Spinal cord (tissue), 10 donors: ENCODE measurements around the gene GAL3ST3. TPM values are rescaled to one million over a fixed set of nuclear protein-coding genes. Genes with fewer than 3 reads are reported as not detected.

Experiments used
- DNase-seq, 6 donors: peaks; one replicate each; pipeline versions ENCODE4 v3.0.0 to v3.0.0-alpha.2; 2013 to 2015; ENCODE audit warnings: low spot score in 6 of 6, low read depth in 4 of 6
- H3K27ac ChIP-seq: one replicate; pipeline ENCODE4 v1.5.1; 2013; ENCODE audit warnings: low read depth, low read length, control low read depth
- H3K27me3 ChIP-seq: one replicate; pipeline ENCODE4 v1.6.1; 2013; ENCODE audit warnings: low read length; ENCODE audit not compliant: control insufficient read depth, insufficient read depth
- H3K36me3 ChIP-seq: one replicate; pipeline ENCODE4 v1.6.1; 2013; ENCODE audit warnings: low read length; ENCODE audit not compliant: control insufficient read depth, insufficient read depth
- H3K4me1 ChIP-seq: one replicate; pipeline ENCODE4 v1.6.1; 2013; ENCODE audit warnings: low read length; ENCODE audit not compliant: control insufficient read depth, insufficient read depth
- H3K4me3 ChIP-seq: one replicate; pipeline ENCODE4 v1.5.1; 2013; ENCODE audit warnings: low read depth, low read length, control low read depth
- H3K9me3 ChIP-seq: one replicate; pipeline ENCODE4 v1.6.1; 2013; ENCODE audit warnings: low read length; ENCODE audit not compliant: control insufficient read depth, insufficient read depth
- WGBS: methylation state at CpG from one replicate; pipeline ENCODE4 v1.1.5; 2013; ENCODE audit warnings: missing lambda C conversion rate; ENCODE audit not compliant: insufficient coverage; 5-methylcytosine and 5-hydroxymethylcytosine counted together
- polyA plus RNA-seq, 2 donors: library from polyadenylated mRNA; unstranded; fragments of 120-200 nt; gene quantifications; one replicate each; pipeline ENCODE4 v1.2.1, GENCODE V29; 2013; ENCODE audit not compliant: insufficient read length in 2 of 2
- total RNA-seq, 2 donors: library from RNA; depleted of rRNA in 1 of 2; stranded (reverse); fragments of 120-200 nt in 1 of 2; fragments of >200 nt in 1 of 2; gene quantifications; one replicate each; pipeline versions ENCODE4 v1.2.3 to v1.2.4, GENCODE V29; 2013 to 2014
- donor health status: healthy.

Gene GAL3ST3
- total and polyA plus RNA-seq, 4 donors, result 4.5 to 19.0 (median 12.2) TPM

DNA sequence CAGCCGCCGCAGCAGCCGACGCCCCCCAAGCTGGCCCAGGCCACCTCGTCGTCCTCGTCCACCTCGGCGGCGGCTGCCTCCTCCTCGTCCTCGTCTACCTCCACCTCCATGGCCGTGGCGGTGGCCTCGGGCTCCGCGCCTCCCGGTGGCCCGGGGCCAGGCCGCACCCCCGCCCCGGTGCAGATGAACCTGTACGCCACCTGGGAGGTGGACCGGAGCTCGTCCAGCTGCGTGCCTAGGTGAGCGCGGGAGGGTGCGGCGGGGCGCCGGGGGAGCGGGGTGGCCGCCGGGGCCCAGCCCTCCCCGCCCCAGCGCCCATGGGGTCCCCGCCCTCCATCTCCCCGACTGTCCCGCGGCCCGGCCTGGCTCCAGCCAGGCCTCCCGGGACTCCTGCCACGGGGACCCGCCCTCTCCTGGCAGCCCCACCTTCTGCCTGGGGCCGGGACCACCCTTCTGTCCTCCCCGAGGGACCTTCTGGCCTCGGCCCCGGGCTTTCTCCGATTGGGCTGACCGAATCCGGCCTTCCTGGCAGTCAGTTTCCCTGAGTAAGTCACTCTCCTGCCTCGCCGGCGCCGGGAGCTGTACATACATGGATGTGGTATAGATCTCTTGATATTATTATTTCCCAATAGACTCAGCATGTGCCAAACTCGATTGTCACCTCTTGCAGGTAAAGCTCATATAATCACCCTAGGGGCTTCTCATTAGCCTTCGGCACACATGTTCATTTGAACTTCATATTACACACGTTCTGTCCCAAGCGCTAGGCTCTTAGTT is 21.8 kb upstream of the GAL3ST3 start:
- H3K27ac ChIP-seq, result peak overlapping the region; percentile 47
- peak in 2 of 6 donors; percentile 35 to 48 for DNase-seq
- under 1% methylated on average over 54 of the region's 60 CpGs for whole genome bisulfite sequencing
- H3K27me3 ChIP-seq, result no peaks in the 10 kb centered on the region
- H3K9me3 ChIP-seq, result no peaks in the 10 kb centered on the region
- peak overlapping the region; percentile 65 for H3K4me3 ChIP-seq
- peaks cover 43% of the 10 kb centered on the region for H3K36me3 ChIP-seq
- peaks cover 25% of the 10 kb centered on the region for H3K4me1 ChIP-seq

- DNase-seq, result peak in 5 of 6 donors; percentile 51 to 91 (median 71)
- Histone ChIP-seq H3K27me3 (no peaks in the 10 kb centered on the region), H3K4me3 (peak within 1 kb of the TSS; percentile 65), H3K9me3 (no peaks in the 10 kb centered on the region), H3K36me3 (peaks cover 41% of the 10 kb centered on the region), H3K4me1 (peaks cover 25% of the 10 kb centered on the region), H3K27ac (peak within 1 kb of the TSS; percentile 83)
- WGBS, result under 1% methylated on average over 120 of the region's 120 CpGs
Measured at GRCh38 chr11:66069715-66070603, 21.0 kb upstream of the GAL3ST3 start, which contains the start of gene PACS1. Gene PACS1, plus strand, starts transcription at chr11:66070272. Its CDS starts 215 bp downstream, at chr11:66070487.

DNA sequence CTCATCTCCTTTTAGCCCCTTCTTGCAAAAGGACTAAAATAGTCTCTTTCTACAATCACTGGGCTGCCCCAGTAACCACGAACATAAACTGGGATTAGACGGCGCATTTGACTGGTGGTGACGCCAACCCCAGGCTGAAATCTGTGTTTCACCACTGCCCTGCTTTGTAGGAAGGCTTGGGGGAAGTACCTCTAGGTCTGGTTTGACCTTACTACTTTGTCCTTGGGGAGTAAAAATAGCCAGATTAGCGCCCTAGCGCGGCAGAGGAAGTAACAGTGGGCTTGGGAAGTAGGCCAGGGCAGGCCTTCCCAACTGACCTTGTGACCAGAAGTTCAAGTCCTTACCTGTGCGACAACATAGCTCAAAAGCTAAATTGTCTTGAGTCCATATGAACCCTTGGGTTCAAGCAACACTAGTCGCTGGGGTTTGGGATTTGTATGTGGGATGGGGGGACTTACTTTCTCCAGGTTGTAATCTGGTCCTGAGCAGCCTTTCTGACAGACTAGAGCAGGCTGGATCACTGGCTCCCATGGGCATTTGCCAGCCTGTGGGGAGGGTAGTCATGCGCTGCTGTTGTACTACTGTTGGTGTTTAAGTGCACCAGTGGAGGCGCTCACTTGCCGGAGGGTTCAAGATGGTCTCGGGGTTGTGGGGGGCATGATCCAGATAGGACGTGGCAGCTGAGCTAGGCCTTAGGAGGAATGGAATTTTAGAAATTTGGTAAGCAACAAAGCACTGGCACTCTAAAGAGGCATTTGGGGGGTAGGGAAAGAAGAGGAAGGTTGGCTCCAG is 20.2 kb upstream of the GAL3ST3 start:
- Histone ChIP-seq H3K4me1 (peaks cover 25% of the 10 kb centered on the region), H3K36me3 (peaks cover 38% of the 10 kb centered on the region), H3K4me3 (peak overlapping the region; percentile 45), H3K9me3 (no peaks in the 10 kb centered on the region), H3K27ac (peak overlapping the region; percentile 83), H3K27me3 (no peaks in the 10 kb centered on the region)
- DNase-seq, result peak in 2 of 6 donors; percentile 63 to 68
- WGBS, result 71% methylated on average over 14 of the region's 14 CpGs

DNA sequence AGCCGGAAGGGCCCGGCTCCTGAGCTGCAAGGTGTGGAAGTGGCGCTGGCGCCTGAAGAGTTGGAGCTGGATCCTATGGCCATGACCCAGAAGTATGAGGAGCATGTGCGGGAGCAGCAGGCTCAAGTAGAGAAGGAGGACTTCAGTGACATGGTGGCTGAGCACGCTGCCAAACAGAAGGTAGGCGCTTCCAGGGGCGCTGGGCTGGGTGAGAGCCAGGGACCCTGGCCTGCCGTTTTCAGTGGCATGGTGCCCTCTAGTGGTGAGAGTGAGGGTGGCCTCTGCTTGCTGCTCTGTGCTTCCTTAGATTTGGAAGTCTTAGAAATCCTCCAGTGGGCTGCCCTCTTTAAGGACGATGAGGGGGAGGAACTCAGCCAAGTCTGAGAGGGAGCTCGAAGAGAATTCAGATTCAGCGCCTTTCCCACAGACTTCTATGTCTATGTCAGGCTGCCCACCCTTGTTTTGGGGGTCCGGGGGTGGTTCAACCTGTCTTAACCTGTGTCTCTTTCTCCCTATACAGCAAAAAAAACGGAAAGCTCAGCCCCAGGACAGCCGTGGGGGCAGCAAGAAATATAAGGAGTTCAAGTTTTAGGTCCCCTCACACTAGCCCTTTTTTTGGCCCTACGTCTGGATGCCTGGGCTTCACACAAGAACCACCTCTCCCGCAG is 19.3 kb upstream of the GAL3ST3 start:
- 52% methylated on average over 11 of the region's 17 CpGs for WGBS

DNA sequence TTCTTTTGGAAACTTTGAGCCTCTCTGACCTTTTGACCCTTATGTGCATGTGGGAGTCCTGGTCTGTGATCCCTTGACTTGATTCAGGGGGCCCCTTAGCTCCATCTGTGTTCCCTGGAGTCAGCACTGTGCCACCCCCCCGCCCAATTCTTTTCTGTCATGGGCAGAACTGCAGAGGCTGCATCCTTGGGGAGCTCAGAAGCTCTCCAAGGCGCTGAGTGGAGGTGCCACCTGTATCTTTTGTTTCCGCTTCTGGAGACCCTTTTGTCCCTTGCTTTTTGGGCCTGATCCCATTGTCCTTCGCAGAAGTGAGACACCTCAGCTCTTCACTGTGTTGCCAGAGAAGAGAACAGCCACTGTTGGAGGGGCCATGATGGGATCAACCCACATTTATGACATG is 18.7 kb upstream of the GAL3ST3 start:
- Histone ChIP-seq H3K36me3 (peaks cover 49% of the 10 kb centered on the region), H3K4me1 (peaks cover 25% of the 10 kb centered on the region), H3K27ac (no peak overlapping the region), H3K4me3 (no peak overlapping the region), H3K27me3 (no peaks in the 10 kb centered on the region), H3K9me3 (no peaks in the 10 kb centered on the region)
- WGBS, result 67% methylated on average over 4 of the region's 4 CpGs
- DNase-seq, result no peak

More for the DNA sequence above, 19.3 kb upstream of the GAL3ST3 start:
- H3K4me1 ChIP-seq, result peaks cover 25% of the 10 kb centered on the region
- H3K27ac ChIP-seq, result peak overlapping the region; percentile 6
- no peaks in the 10 kb centered on the region for H3K27me3 ChIP-seq
- DNase-seq, result peak in 4 of 6 donors; percentile 63 to 92 (median 84)
- H3K9me3 ChIP-seq, result no peaks in the 10 kb centered on the region
- H3K36me3 ChIP-seq, result peaks cover 46% of the 10 kb centered on the region
- H3K4me3 ChIP-seq, result no peak overlapping the region

GRCh38 chr11:66066751-66067150 is 17.8 kb upstream of the GAL3ST3 start:
- H3K4me3 ChIP-seq, result no peak overlapping the region
- no peak for DNase-seq
- 100% methylated on average over 1 of the region's 3 CpGs for WGBS
- no peaks in the 10 kb centered on the region for H3K9me3 ChIP-seq
- H3K27ac ChIP-seq, result no peak overlapping the region
- peaks cover 25% of the 10 kb centered on the region for H3K4me1 ChIP-seq
- no peaks in the 10 kb centered on the region for H3K27me3 ChIP-seq
- H3K36me3 ChIP-seq, result peaks cover 50% of the 10 kb centered on the region

GRCh38 chr11:66064571-66064970 is 15.6 kb upstream of the GAL3ST3 start:
- no peak for DNase-seq
- Histone ChIP-seq H3K36me3 (peaks cover 70% of the 10 kb centered on the region), H3K4me1 (peaks cover 18% of the 10 kb centered on the region), H3K9me3 (no peaks in the 10 kb centered on the region), H3K4me3 (no peak overlapping the region), H3K27ac (no peak overlapping the region), H3K27me3 (no peaks in the 10 kb centered on the region)
- WGBS, result no CpG with 5 or more reads among the region's 1 CpG

DNA sequence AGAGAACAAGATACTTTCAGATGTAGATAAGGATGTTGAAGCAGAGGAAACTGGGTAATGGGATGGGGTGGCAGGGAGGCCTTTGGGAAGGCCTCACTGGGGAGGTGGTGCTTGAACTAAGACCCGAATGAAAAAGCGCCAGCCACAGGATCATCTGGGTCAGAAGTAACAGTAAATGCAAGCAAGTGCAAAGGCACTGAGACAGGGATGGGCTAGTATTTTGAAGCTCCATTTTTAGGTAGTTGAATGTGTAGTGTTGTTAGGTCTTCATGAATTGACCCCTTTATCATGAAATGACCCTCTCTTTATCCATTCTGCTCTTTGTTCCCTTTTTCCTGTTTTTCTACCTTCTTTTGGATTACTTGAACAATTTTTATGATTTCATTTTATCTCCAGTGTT is 14.9 kb upstream of the GAL3ST3 start:
- H3K9me3 ChIP-seq, result no peaks in the 10 kb centered on the region
- WGBS, result 100% methylated on average over 1 of the region's 2 CpGs
- H3K4me3 ChIP-seq, result no peak overlapping the region
- H3K27ac ChIP-seq, result no peak overlapping the region
- H3K27me3 ChIP-seq, result no peaks in the 10 kb centered on the region
- H3K4me1 ChIP-seq, result peaks cover 12% of the 10 kb centered on the region
- H3K36me3 ChIP-seq, result peaks cover 74% of the 10 kb centered on the region
- DNase-seq, result no peak

- no peak for DNase-seq
- no peak overlapping the region for H3K27ac ChIP-seq
Measured at GRCh38 chr11:66062408-66062807, 13.4 kb upstream of the GAL3ST3 start.

More at GRCh38 chr11:66062408-66062807, 13.4 kb upstream of the GAL3ST3 start:
- Histone ChIP-seq H3K4me3 (no peak overlapping the region), H3K27me3 (no peaks in the 10 kb centered on the region), H3K36me3 (peaks cover 74% of the 10 kb centered on the region), H3K4me1 (no peaks in the 10 kb centered on the region), H3K9me3 (no peaks in the 10 kb centered on the region)
- no CpG with 5 or more reads among the region's 2 CpGs for WGBS
